D721Med (cell line): Measurements from ENCODE around the gene SNPH.

Source experiments
- DNase-seq: peaks from one replicate; pipeline ENCODE4 v3.0.0; 2011; ENCODE audit warnings: low spot score; ENCODE audit not compliant: insufficient read length
- FAIRE-seq: peaks from 2 replicates; lab custom pipeline; 2011; peaks lifted over from hg19 to GRCh38; lab: Jason Lieb, UNC
- CTCF ChIP-seq: IDR thresholded peaks from 2 replicates; pipeline ENCODE4 v1.5.1; 2012; ENCODE audit warnings: mild to moderate bottlenecking, control low read depth; ENCODE audit not compliant: insufficient read depth; ENCODE audit errors: missing control alignments

The SNPH gene

GRCh38 chr20:1345030-1345755 is 79.1 kb downstream of the SNPH start:
- FAIRE-seq (no peak), DNase-seq (no peak)
- TF ChIP-seq CTCF = no peak

GRCh38 chr20:1345756-1346093 is 79.6 kb downstream of the SNPH start:
- DNase-seq (no peak), FAIRE-seq (no peak)
- no peak for TF ChIP-seq CTCF

- FAIRE-seq (no peak), DNase-seq (no peak)
- TF ChIP-seq CTCF = no peak
These were observed 80.3 kb downstream of the SNPH start for GRCh38 chr20:1346315-1346969.

- no peak for DNase-seq
- no peak for FAIRE-seq
- TF ChIP-seq CTCF = no peak
These were observed 87.9 kb downstream of the SNPH start for GRCh38 chr20:1353956-1354355.

- DNase-seq (no peak), FAIRE-seq (no peak)
- TF ChIP-seq CTCF = no peak
These were observed 92.0 kb downstream of the SNPH start for GRCh38 chr20:1357921-1358671.
